GM18867 (cell line): ENCODE data around the gene IFNA17.
"Not testable (repeated sequence)": the region's sequence is repeated elsewhere in the genome, so short reads cannot be mapped to it uniquely, and the experiment has no call there.

Experiments used
- ATAC-seq: cut with Tn5 transposase; IDR thresholded peaks from one replicate; pipeline ENCODE4 v1.9.1; 2021; ENCODE audit warnings: mild to moderate bottlenecking, moderate library complexity; ENCODE audit not compliant: unreplicated experiment

The IFNA17 gene

GRCh38 chr9:21212160-21212559 is 15.9 kb downstream of the IFNA17 start:
- ATAC-seq = not testable (repeated sequence)

- not testable (repeated sequence) for ATAC-seq
Measured at GRCh38 chr9:21210782-21211181, 17.2 kb downstream of the IFNA17 start.

DNA sequence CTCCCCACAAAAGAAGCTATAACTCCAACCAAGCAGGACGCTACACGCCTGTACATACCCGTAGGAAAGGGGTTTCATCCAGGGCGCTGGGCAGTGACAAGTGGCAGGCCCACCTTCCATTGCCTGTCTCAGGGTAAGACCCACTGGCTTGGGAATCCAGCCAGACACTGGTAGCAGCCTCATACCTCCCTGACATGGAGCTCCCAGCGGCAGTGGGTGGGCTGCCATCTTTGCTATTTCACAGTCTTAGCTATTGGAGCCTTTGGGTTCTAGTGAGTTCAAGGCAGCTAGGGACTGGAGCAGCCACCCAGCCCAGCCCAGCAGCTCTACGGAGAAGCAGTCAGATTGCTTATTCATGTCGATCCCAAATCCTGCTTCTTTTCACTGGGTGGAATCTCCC is 17.7 kb downstream of the IFNA17 start:
- ATAC-seq = no peak

DNA sequence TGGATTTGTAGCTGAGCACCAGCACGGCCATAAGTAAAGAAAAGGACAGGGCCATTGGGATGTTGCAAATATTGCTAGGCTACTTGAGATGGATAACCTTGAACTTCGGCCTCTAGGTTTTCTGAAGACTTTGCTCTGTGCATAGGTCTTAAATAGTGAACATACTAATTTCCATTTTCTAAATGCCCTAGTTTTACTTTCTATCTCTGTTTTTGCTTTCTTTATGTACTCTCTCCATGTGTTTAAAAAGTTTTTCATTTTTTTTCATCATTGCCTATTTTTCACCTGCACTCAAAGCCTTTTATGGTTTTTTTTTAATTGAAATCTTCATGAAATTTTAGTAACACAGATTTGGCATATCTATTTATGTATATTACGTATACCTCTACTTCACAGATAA is 21.0 kb downstream of the IFNA17 start, which contains the start of gene IFNA10:
Gene IFNA10 (minus strand): TSS at position 101 of the 400 bp plus-strand sequence. CDS start 46 bp downstream, at position 55.
- not testable (repeated sequence) for ATAC-seq

GRCh38 chr9:21205204-21205603 is 22.8 kb downstream of the IFNA17 start:
- ATAC-seq = no peak

DNA sequence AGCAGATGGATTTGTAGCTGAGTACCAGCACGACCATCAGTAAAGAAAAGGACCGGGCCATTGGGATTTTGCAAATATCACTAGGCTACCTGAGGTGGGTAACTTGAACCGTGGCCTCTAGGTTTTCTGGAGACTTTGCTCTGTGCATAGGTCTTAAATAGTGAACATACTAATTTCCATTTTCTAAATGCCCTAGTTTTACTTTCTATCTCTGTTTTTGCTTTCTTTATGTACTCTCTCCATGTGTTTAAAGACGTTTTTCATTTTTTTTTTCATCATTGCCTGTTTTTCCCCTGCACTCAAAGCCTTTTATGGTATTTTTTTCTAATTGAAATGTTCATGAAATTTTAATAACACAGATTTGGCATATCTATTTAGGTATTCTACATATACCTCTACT is 25.9 kb downstream of the IFNA17 start, which contains the start of gene IFNA7:
Gene IFNA7 (minus strand): TSS at position 101 of the 400 bp plus-strand sequence. CDS start 40 bp downstream, at position 61.
- not testable (repeated sequence) for ATAC-seq

GRCh38 chr9:21194867-21195776 is 32.9 kb downstream of the IFNA17 start:
- ATAC-seq = peak; percentile 89

DNA sequence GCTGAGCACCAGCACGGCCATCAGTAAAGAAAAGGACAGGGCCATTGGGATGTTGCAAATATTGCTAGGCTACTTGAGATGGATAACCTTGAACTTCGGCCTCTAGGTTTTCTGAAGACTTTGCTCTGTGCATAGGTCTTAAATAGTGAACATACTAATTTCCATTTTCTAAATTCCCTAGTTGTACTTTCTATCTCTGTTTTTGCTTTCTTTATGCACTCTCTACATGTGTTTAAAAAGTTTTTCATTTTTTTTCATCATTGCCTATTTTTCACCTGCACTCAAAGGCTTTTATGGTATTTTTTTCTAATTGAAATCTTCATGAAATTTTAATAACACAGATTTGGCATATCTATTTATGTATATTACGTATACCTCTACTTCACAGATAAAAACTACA is 40.5 kb downstream of the IFNA17 start, which contains the start of gene IFNA4:
Gene IFNA4 (minus strand): TSS at position 101 of the 400 bp plus-strand sequence. CDS start 56 bp downstream, at position 45.
- not testable (repeated sequence) for ATAC-seq

GRCh38 chr9:21182810-21183736 is 44.9 kb downstream of the IFNA17 start:
- peak; percentile 94 for ATAC-seq
